ENCODE results near the gene TMEM59L. TPM values are rescaled to one million over a fixed set of nuclear protein-coding genes. Genes with fewer than 3 reads are reported as not detected.

The TMEM59L gene
- total and polyA plus RNA-seq, 2 of the 13 experiments (the other 11 are each of a cell fraction or from before 2014, with no cell fraction given): 0.97 to 5.5 TPM

DNA sequence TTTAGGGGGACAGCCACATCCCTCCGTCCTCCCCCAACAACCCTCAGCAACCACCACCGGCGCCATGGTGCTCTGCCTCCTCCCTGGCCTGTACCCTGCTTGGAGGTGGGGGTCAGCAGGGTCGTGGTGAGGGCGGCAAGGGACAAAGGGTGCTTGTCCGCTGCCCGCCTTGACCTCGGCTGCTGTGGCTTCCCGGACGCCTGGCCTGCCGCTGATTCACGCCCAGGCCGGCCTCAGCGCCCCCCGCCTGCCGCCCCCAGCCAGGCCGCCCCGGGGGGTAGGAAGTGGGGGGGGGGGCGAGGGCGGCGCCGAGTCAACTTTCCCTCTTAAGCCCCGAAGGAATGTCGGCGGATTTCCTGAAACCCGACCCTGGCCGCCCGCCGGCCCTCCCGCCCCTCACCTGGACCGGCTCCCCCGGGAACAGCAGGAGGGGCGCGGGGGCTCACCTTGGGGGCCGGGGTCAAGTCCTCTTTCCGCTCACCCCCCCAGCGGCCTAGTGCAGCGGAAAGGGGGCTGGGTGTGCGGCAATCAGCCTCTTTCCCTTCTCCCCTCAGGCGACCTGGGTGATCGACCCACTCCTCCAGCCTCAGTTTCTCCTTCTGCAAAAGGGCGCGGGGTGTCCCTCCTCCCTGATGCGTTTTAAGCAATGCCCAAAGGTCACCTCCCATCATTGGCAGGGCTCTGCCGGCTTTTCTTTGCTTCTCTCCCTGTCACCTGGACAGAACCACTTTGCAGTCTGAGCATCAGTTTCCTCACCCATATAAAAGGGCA, 1.9 kb upstream of the TMEM59L start (continued):
- TF ChIP-seq ZNF766 (CRISPR knock-in tag; IDR thresholded peaks at IDR 0.05; ENCODE audit: borderline replicate concordance) (no peak), MAFK (conservative IDR thresholded peaks at IDR 0.05 in 1 of 2, IDR thresholded peaks at IDR 0.05 in 1 of 2; ENCODE audit: low read length in 2 of 2) (no peak), ZNF20 (CRISPR knock-in tag; IDR thresholded peaks at IDR 0.05) (no peak), NR2C2 (CRISPR knock-in tag; IDR thresholded peaks at IDR 0.05; ENCODE audit: borderline replicate concordance) (peak; percentile 82), IKZF4 (CRISPR knock-in tag; IDR thresholded peaks at IDR 0.05; ENCODE audit: borderline replicate concordance, low read depth, not compliant biosample characterization) (no peak), ZNF703 (CRISPR knock-in tag; IDR thresholded peaks at IDR 0.05; ENCODE audit: borderline replicate concordance) (no peak), DR1 (CRISPR knock-in tag; IDR thresholded peaks at IDR 0.05) (no peak), KMT2B (CRISPR knock-in tag; IDR thresholded peaks at IDR 0.05) (no peak), CCDC6 (CRISPR knock-in tag; IDR thresholded peaks at IDR 0.05) (no peak; the same call in 1 of the 2 replicates), THYN1 (CRISPR knock-in tag; IDR thresholded peaks at IDR 0.05; ENCODE audit: borderline replicate concordance, low read depth) (0 out of 2 replicates have a peak, but pooled peaks have one; percentile 82), ZNF260 (CRISPR knock-in tag; IDR thresholded peaks at IDR 0.05; ENCODE audit: borderline replicate concordance, low read depth) (no peak), FOXK2 (IDR thresholded peaks at IDR 0.05) (no peak), ZFP36 (IDR thresholded peaks at IDR 0.05; ENCODE audit: borderline replicate concordance, low read depth, low read length, partially characterized antibody) (no peak), ZNF619 (CRISPR knock-in tag; IDR thresholded peaks at IDR 0.05) (no peak), RNF2 (conservative IDR thresholded peaks at IDR 0.05; ENCODE audit: low read depth) (no peak)
- TF ChIP-seq, protein P1, sequence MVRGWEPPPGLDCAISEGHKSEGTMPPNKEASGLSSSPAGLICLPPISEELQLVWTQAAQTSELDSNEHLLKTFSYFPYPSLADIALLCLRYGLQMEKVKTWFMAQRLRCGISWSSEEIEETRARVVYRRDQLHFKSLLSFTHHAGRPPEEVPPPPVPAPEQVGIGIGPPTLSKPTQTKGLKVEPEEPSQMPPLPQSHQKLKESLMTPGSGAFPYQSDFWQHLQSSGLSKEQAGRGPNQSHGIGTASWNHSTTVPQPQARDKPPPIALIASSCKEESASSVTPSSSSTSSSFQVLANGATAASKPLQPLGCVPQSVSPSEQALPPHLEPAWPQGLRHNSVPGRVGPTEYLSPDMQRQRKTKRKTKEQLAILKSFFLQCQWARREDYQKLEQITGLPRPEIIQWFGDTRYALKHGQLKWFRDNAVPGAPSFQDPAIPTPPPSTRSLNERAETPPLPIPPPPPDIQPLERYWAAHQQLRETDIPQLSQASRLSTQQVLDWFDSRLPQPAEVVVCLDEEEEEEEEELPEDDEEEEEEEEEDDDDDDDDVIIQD (CRISPR knock-in tag; IDR thresholded peaks at IDR 0.05; ENCODE audit: low read depth): 0 out of 2 replicates have a peak, but pooled peaks have one; percentile 10
- TF ChIP-seq, protein P2, sequence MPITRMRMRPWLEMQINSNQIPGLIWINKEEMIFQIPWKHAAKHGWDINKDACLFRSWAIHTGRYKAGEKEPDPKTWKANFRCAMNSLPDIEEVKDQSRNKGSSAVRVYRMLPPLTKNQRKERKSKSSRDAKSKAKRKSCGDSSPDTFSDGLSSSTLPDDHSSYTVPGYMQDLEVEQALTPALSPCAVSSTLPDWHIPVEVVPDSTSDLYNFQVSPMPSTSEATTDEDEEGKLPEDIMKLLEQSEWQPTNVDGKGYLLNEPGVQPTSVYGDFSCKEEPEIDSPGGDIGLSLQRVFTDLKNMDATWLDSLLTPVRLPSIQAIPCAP (CRISPR knock-in tag; IDR thresholded peaks at IDR 0.05; ENCODE audit: low read depth): no peak
- TF ChIP-seq, protein P3, sequence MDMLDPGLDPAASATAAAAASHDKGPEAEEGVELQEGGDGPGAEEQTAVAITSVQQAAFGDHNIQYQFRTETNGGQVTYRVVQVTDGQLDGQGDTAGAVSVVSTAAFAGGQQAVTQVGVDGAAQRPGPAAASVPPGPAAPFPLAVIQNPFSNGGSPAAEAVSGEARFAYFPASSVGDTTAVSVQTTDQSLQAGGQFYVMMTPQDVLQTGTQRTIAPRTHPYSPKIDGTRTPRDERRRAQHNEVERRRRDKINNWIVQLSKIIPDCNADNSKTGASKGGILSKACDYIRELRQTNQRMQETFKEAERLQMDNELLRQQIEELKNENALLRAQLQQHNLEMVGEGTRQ (IDR thresholded peaks at IDR 0.05; ENCODE audit: low read depth, low read length): no peak
- TF ChIP-seq, protein P3 (CRISPR knock-in tag; IDR thresholded peaks at IDR 0.05; ENCODE audit: borderline replicate concordance): no peak
- TF ChIP-seq, protein P4, sequence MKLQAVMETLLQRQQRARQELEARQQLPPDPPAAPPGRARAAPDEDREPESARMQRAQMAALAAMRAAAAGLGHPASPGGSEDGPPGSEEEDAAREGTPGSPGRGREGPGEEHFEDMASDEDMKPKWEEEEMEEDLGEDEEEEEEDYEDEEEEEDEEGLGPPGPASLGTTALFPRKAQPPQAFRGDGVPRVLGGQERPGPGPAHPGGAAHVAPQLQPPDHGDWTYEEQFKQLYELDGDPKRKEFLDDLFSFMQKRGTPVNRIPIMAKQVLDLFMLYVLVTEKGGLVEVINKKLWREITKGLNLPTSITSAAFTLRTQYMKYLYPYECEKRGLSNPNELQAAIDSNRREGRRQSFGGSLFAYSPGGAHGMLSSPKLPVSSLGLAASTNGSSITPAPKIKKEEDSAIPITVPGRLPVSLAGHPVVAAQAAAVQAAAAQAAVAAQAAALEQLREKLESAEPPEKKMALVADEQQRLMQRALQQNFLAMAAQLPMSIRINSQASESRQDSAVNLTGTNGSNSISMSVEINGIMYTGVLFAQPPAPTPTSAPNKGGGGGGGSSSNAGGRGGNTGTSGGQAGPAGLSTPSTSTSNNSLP (IDR thresholded peaks at IDR 0.05; ENCODE audit: low read depth, low read length): no peak
- TF ChIP-seq, protein P5, sequence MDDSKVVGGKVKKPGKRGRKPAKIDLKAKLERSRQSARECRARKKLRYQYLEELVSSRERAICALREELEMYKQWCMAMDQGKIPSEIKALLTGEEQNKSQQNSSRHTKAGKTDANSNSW (CRISPR knock-in tag; IDR thresholded peaks at IDR 0.05; ENCODE audit: borderline replicate concordance): no peak
